Neural progenitor cell (in vitro differentiated cells): ENCODE data around the gene ZNF552. TPM values are rescaled to one million over a fixed set of nuclear protein-coding genes. Genes with fewer than 3 reads are reported as not detected.

Experiments used
- DNase-seq: peaks from one replicate; pipeline ENCODE4 v3.0.0-alpha.2; 2016; ENCODE audit warnings: low spot score
- H2AFZ ChIP-seq: fragments of 200-600 bp; sonication (generic); replicated peaks from 2 replicates; pipeline ENCODE4 v1.6.1; 2016; ENCODE audit warnings: antibody characterized with exemption
- H3F3A ChIP-seq: fragments of 200-600 bp; sonication (generic); 2 replicates; pipeline ENCODE4 v1.6.1; 2016; ENCODE audit warnings: antibody characterized with exemption, low read depth
- H3K27ac ChIP-seq: fragments of 200-600 bp; sonication (generic); 2 replicates; pipeline ENCODE4 v1.5.1; 2016; ENCODE audit warnings: mild to moderate bottlenecking
- H3K27me3 ChIP-seq: fragments of 200-600 bp; sonication (generic); 2 replicates; pipeline ENCODE4 v1.6.1; 2016; ENCODE audit warnings: mild to moderate bottlenecking, moderate library complexity
- H3K36me3 ChIP-seq: fragments of 200-600 bp; sonication (generic); 2 replicates; pipeline ENCODE4 v1.5.1; 2016
- H3K4me1 ChIP-seq: fragments of 200-600 bp; sonication (generic); 2 replicates; pipeline ENCODE4 v1.6.1; 2016; ENCODE audit warnings: mixed run types
- H3K4me2 ChIP-seq: fragments of 200-600 bp; sonication (generic); 2 replicates; pipeline ENCODE4 v1.6.1; 2016
- H3K4me3 ChIP-seq: fragments of 200-600 bp; sonication (generic); 2 replicates; pipeline ENCODE4 v1.5.1; 2016
- H3K79me2 ChIP-seq: fragments of 200-600 bp; sonication (generic); 2 replicates; pipeline ENCODE4 v1.6.1; 2016; ENCODE audit warnings: low read depth
- H3K9ac ChIP-seq: fragments of 200-600 bp; sonication (generic); 2 replicates; pipeline ENCODE4 v1.6.1; 2016
- H3K9me3 ChIP-seq: fragments of 200-600 bp; sonication (generic); 2 replicates; pipeline ENCODE4 v1.5.1; 2016; ENCODE audit warnings: low read depth
- H4K20me1 ChIP-seq: fragments of 200-600 bp; sonication (generic); 2 replicates; pipeline ENCODE4 v1.6.1; 2016; ENCODE audit warnings: low read depth
- H3K27ac Mint-ChIP-seq: 3 replicates; pipeline ENCODE4 v1.8.0; 2021; ENCODE audit warnings: mixed read lengths
- H3K27me3 Mint-ChIP-seq: 2 replicates; pipeline ENCODE4 v1.8.0; 2022; ENCODE audit warnings: low read depth, mild to moderate bottlenecking, inconsistent platforms, moderate library complexity, mixed read lengths; ENCODE audit not compliant: insufficient read depth
- H3K36me3 Mint-ChIP-seq: 3 replicates; pipeline ENCODE4 v1.8.0; 2021; ENCODE audit warnings: mixed read lengths
- H3K4me1 Mint-ChIP-seq: 3 replicates; pipeline ENCODE4 v1.8.0; 2021; ENCODE audit warnings: mixed read lengths
- H3K4me3 Mint-ChIP-seq: 3 replicates; pipeline ENCODE4 v1.8.0; 2021; ENCODE audit warnings: mild to moderate bottlenecking, moderate library complexity, mixed read lengths
- H3K9me3 Mint-ChIP-seq: 3 replicates; pipeline ENCODE4 v1.8.0; 2020; ENCODE audit warnings: mixed read lengths
- EZH2 ChIP-seq: fragments of 200-600 bp; sonication (generic); IDR thresholded peaks from 2 replicates; pipeline ENCODE4 v1.6.1; 2017; ENCODE audit warnings: antibody characterized with exemption, mild to moderate bottlenecking, moderate library complexity
- EZH2phosphoT487 ChIP-seq: fragments of 200-600 bp; sonication (generic); IDR thresholded peaks from 2 replicates; pipeline ENCODE4 v1.6.1; 2017; ENCODE audit warnings: antibody characterized with exemption
- total RNA-seq: library from RNA; depleted of rRNA; stranded (reverse); fragments of >200 nt; gene quantifications from 2 replicates; pipeline ENCODE4 v1.2.3, GENCODE V29; 2015; ENCODE audit warnings: low replicate concordance
- TF ChIP-seq, protein P1 (sequence below): fragments of 200-600 bp; sonication (generic); IDR thresholded peaks from 2 replicates; pipeline ENCODE4 v1.5.1; 2017; ENCODE audit warnings: antibody characterized with exemption, mild to moderate bottlenecking

ZNF552 gene
- total RNA-seq, 1 donor from 2014 or later: 5.5 TPM

DNA sequence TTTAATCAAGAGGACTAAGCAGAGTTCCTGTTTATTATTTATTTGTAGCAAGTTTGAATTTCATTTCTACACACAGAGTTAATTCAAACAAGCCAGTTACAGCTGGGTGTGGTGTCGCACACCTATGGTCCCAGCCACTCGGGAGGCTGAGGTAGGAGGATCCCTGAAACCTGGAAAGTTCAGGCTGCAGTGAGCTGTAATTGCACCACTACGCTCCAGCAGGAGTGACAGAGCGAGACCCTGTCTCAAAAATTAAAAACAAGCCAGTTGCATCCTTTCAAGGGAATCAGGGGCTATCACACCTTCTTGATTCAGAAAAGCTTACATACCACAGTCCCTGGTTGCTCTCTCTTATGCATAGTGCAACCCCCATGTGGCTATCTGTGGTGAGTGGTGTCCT lies 25.4 kb downstream of the ZNF552 start:
- H3K27me3 Mint-ChIP-seq: peaks cover 18% of the 10 kb centered on the region
- Histone ChIP-seq H3K27ac (no peak overlapping the region), H2AFZ (no peak overlapping the region), H3K36me3 (no peaks in the 10 kb centered on the region), H3K27me3 (no peaks in the 10 kb centered on the region), H3K79me2 (peaks cover 44% of the 10 kb centered on the region), H3K9ac (no peak overlapping the region), H3F3A (no peaks in the 10 kb centered on the region), H3K4me3 (no peak overlapping the region), H4K20me1 (no peaks in the 10 kb centered on the region), H3K4me2 (no peak overlapping the region), H3K4me1 (no peaks in the 10 kb centered on the region), H3K9me3 (no peaks in the 10 kb centered on the region)
- TF ChIP-seq EZH2 (no peak), EZH2phosphoT487 (no peak)
- TF ChIP-seq, protein P1, sequence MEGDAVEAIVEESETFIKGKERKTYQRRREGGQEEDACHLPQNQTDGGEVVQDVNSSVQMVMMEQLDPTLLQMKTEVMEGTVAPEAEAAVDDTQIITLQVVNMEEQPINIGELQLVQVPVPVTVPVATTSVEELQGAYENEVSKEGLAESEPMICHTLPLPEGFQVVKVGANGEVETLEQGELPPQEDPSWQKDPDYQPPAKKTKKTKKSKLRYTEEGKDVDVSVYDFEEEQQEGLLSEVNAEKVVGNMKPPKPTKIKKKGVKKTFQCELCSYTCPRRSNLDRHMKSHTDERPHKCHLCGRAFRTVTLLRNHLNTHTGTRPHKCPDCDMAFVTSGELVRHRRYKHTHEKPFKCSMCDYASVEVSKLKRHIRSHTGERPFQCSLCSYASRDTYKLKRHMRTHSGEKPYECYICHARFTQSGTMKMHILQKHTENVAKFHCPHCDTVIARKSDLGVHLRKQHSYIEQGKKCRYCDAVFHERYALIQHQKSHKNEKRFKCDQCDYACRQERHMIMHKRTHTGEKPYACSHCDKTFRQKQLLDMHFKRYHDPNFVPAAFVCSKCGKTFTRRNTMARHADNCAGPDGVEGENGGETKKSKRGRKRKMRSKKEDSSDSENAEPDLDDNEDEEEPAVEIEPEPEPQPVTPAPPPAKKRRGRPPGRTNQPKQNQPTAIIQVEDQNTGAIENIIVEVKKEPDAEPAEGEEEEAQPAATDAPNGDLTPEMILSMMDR: no peak
- no peaks in the 10 kb centered on the region for H3K4me1 Mint-ChIP-seq
- DNase-seq: no peak
- no peak overlapping the region for H3K4me3 Mint-ChIP-seq
- no peak overlapping the region for H3K27ac Mint-ChIP-seq
- H3K36me3 Mint-ChIP-seq: peaks cover 69% of the 10 kb centered on the region
- H3K9me3 Mint-ChIP-seq: peaks cover 57% of the 10 kb centered on the region

DNA sequence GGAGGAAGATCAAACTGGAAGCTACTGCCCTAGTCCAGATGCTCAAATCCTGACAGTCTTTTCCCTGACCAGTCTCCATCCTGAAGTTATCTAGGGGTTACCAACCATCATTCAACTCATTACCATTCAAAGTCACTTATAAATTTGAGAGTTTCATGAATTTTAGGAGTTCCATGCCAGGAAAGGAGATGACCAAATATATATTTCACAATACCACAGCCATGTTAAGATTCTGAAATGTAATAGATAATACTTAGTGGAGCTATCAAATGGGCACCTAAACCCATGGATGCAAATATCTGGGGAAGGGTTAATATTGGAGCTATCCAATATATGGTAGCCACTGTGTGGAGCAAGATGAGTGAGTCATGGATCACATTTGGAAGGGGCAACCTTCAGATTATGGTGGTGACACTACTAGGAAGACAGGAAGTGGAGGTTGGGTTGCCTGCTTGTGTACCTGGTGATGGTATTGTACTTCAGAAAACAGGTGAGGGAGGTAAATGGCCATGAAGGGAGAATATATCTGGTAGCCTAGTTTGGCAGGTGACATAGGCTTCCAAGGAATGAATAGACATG lies 26.5 kb downstream of the ZNF552 start:
- TF ChIP-seq, protein P1: no peak
- TF ChIP-seq EZH2phosphoT487 (no peak), EZH2 (no peak)
- no peaks in the 10 kb centered on the region for H3K36me3 ChIP-seq
- H3K4me1 ChIP-seq: no peaks in the 10 kb centered on the region
- H4K20me1 ChIP-seq: no peaks in the 10 kb centered on the region
- H2AFZ ChIP-seq: no peak overlapping the region
- no peak for DNase-seq
- no peaks in the 10 kb centered on the region for H3K9me3 ChIP-seq
- Mint-ChIP-seq H3K36me3 (peaks cover 69% of the 10 kb centered on the region), H3K27ac (no peak overlapping the region), H3K9me3 (peaks cover 58% of the 10 kb centered on the region), H3K4me3 (no peak overlapping the region), H3K4me1 (no peaks in the 10 kb centered on the region), H3K27me3 (peaks cover 15% of the 10 kb centered on the region)
- H3F3A ChIP-seq: no peaks in the 10 kb centered on the region
- no peaks in the 10 kb centered on the region for H3K27me3 ChIP-seq
- peaks cover 46% of the 10 kb centered on the region for H3K79me2 ChIP-seq
- H3K27ac ChIP-seq: no peak overlapping the region
- H3K4me3 ChIP-seq: no peak overlapping the region
- no peak overlapping the region for H3K4me2 ChIP-seq
- no peak overlapping the region for H3K9ac ChIP-seq

DNA sequence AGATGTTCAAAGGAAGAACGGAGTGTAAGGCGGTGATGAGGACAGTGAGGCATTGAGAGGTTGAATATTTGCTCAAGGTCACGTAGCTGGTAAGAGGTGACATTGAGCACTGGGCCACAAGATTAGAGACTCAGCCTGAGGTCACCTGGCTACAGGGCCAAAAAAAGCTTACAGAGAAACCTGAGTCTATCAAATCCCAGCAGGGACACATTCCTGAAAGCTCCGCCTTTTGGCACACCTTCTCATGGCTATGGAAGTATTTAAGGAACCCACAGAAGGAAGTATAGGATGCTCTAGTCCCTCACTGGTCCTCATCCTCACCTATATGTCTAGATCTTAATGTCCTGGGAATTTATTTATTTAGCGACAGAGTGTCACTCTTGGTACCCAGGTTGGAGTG lies 27.8 kb downstream of the ZNF552 start:
- Histone ChIP-seq H3K27me3 (no peaks in the 10 kb centered on the region), H3K4me3 (no peak overlapping the region), H3K79me2 (peaks cover 50% of the 10 kb centered on the region), H3F3A (no peaks in the 10 kb centered on the region), H3K4me1 (no peaks in the 10 kb centered on the region), H3K9ac (no peak overlapping the region), H3K9me3 (no peaks in the 10 kb centered on the region), H3K36me3 (no peaks in the 10 kb centered on the region), H4K20me1 (no peaks in the 10 kb centered on the region), H3K27ac (no peak overlapping the region), H3K4me2 (no peak overlapping the region), H2AFZ (no peak overlapping the region)
- Mint-ChIP-seq H3K4me1 (no peaks in the 10 kb centered on the region), H3K9me3 (peaks cover 63% of the 10 kb centered on the region), H3K27me3 (peaks cover 14% of the 10 kb centered on the region), H3K4me3 (no peak overlapping the region), H3K27ac (no peak overlapping the region), H3K36me3 (peaks cover 69% of the 10 kb centered on the region)
- no peak for DNase-seq
- no peak for TF ChIP-seq EZH2phosphoT487
- TF ChIP-seq, protein P1: no peak
